HepG2 (cell line): ENCODE data around the gene NOB1. TPM values are rescaled to one million over a fixed set of nuclear protein-coding genes. Genes with fewer than 3 reads are reported as not detected.

ENCODE experiments used
- ARID2 ChIP-seq: sonication (generic); formaldehyde crosslinking; IDR thresholded peaks from 2 replicates; pipeline ENCODE4 v1.8.1; 2022; ENCODE audit warnings: mild to moderate bottlenecking, missing genetic modification reagents, borderline replicate concordance
- ATF1 ChIP-seq: IDR thresholded peaks from 2 replicates; pipeline ENCODE4 v1.6.1; 2016; ENCODE audit warnings: mild to moderate bottlenecking, control low read depth
- EZH2 ChIP-seq: conservative IDR thresholded peaks from 2 replicates; pipeline ENCODE4 v1.6.1; 2012; ENCODE audit warnings: mild to moderate bottlenecking, low read depth, low read length, moderate library complexity
- FOXJ3 ChIP-seq: sonication (generic); formaldehyde crosslinking; IDR thresholded peaks from 2 replicates; pipeline ENCODE4 v1.4.0; 2020; ENCODE audit warnings: missing genetic modification reagents, mild to moderate bottlenecking, borderline replicate concordance
- HHEX ChIP-seq: IDR thresholded peaks from 2 replicates; pipeline ENCODE4 v1.6.1; 2016; ENCODE audit warnings: control low read depth
- KLF13 ChIP-seq: sonication (generic); formaldehyde crosslinking; IDR thresholded peaks from 2 replicates; pipeline ENCODE4 v1.4.0; 2020; ENCODE audit warnings: mild to moderate bottlenecking, missing genetic modification reagents
- MZF1 ChIP-seq: sonication (generic); formaldehyde crosslinking; IDR thresholded peaks from 2 replicates; pipeline ENCODE4 v1.8.1; 2023; ENCODE audit warnings: mild to moderate bottlenecking, missing genetic modification reagents, borderline replicate concordance
- NCOA1 ChIP-seq: sonication (generic); formaldehyde crosslinking; IDR thresholded peaks from 2 replicates; pipeline ENCODE4 v1.9.0; 2021; ENCODE audit warnings: missing genetic modification reagents
- PAX8 ChIP-seq: sonication (generic); formaldehyde crosslinking; IDR thresholded peaks from 2 replicates; pipeline ENCODE4 v1.8.0; 2022; ENCODE audit warnings: mild to moderate bottlenecking, missing genetic modification reagents, borderline replicate concordance
- PCBP1 ChIP-seq: fragments of 200-400 bp; formaldehyde crosslinking; IDR thresholded peaks from 2 replicates; pipeline ENCODE4 v1.6.1; 2017; ENCODE audit warnings: mild to moderate bottlenecking, low read depth, low read length, borderline replicate concordance
- SP4 ChIP-seq: sonication (generic); formaldehyde crosslinking; IDR thresholded peaks from 2 replicates; pipeline ENCODE4 v1.8.1; 2023; ENCODE audit warnings: mild to moderate bottlenecking, missing genetic modification reagents
- ZNF44 ChIP-seq: sonication (generic); formaldehyde crosslinking; IDR thresholded peaks from 2 replicates; pipeline ENCODE4 v1.5.1; 2020; ENCODE audit warnings: mild to moderate bottlenecking, missing genetic modification reagents
- ZSCAN29 ChIP-seq: sonication (generic); formaldehyde crosslinking; conservative IDR thresholded peaks from 2 replicates; pipeline ENCODE4 v1.4.0; 2020; ENCODE audit warnings: mild to moderate bottlenecking, missing genetic modification reagents
- polyA plus RNA-seq, 8 experiments: library from polyadenylated mRNA; depleted of rRNA in 3 of 8; stranded (reverse) in 7 of 8; unstranded in 1 of 8; fragments of >200 nt; fragmentation: Illumina TruSeq in 4 of 8; extraction: Trizol in 4 of 8; gene quantifications; 2 replicates each; pipeline versions ENCODE4 v1.2.1 to v1.2.3, GENCODE V29; 2011 to 2016; ENCODE audit warnings: low read depth in 4 of 8, missing spikeins in 1 of 8, mixed read lengths in 1 of 8; ENCODE audit not compliant: insufficient read depth in 1 of 8
- total RNA-seq, 5 experiments: library from RNA; depleted of rRNA; stranded (reverse); fragments of >200 nt; fragmentation: Illumina TruSeq; extraction: Trizol; gene quantifications; 2 replicates each; pipeline ENCODE4 v1.2.3, GENCODE V29; 2016; ENCODE audit warnings: low read depth in 1 of 5
- TF ChIP-seq, protein P1 (sequence below): IDR thresholded peaks from 2 replicates; pipeline ENCODE4 v1.6.1; 2016; ENCODE audit warnings: mild to moderate bottlenecking, missing biosample characterization, missing genetic modification reagents
- TF ChIP-seq, protein P2 (sequence below): sonication (generic); formaldehyde crosslinking; IDR thresholded peaks from 2 replicates; pipeline ENCODE4 v1.9.0; 2022; ENCODE audit warnings: low read depth, missing genetic modification reagents
- TF ChIP-seq, protein P3 (sequence below): sonication (generic); IDR thresholded peaks from 2 replicates; pipeline ENCODE4 v1.6.1; 2016; ENCODE audit warnings: low read depth, borderline replicate concordance
- TF ChIP-seq, protein P4 (sequence below): sonication (generic); formaldehyde crosslinking; IDR thresholded peaks from 2 replicates; pipeline ENCODE4 v1.4.0; 2020; ENCODE audit warnings: mild to moderate bottlenecking, missing genetic modification reagents
- TF ChIP-seq, protein P5 (sequence below): sonication (generic); formaldehyde crosslinking; IDR thresholded peaks from 2 replicates; pipeline ENCODE4 v1.5.0; 2020; ENCODE audit warnings: missing genetic modification reagents
- TF ChIP-seq, protein P6 (sequence below): sonication (generic); formaldehyde crosslinking; IDR thresholded peaks from 2 replicates; pipeline ENCODE4 v1.4.0; 2020; ENCODE audit warnings: missing genetic modification reagents, borderline replicate concordance

The NOB1 gene
- total and polyA plus RNA-seq, 2 of the 13 experiments (the other 11 are each of a cell fraction or from before 2014, with no cell fraction given), result 47.1 to 162 TPM

- TF ChIP-seq MZF1 (no peak), PAX8 (CRISPR knock-in tag) (no peak), ZNF44 (CRISPR knock-in tag) (no peak; the same call in 1 of the 2 replicates), HHEX (CRISPR knock-in tag) (no peak), FOXJ3 (CRISPR knock-in tag) (no peak; the same call in 1 of the 2 replicates), ZSCAN29 (CRISPR knock-in tag) (peak; percentile 41; the same call in 1 of the 2 replicates), PCBP1 (no peak), SP4 (0 out of 2 replicates have a peak, but pooled peaks have one; percentile 0), NCOA1 (CRISPR knock-in tag) (0 out of 2 replicates have a peak, but pooled peaks have one; percentile 19), ARID2 (CRISPR knock-in tag) (0 out of 2 replicates have a peak, but pooled peaks have one; percentile 45), KLF13 (CRISPR knock-in tag) (no peak), ATF1 (CRISPR knock-in tag) (no peak), EZH2 (no peak)
- TF ChIP-seq, protein P1, sequence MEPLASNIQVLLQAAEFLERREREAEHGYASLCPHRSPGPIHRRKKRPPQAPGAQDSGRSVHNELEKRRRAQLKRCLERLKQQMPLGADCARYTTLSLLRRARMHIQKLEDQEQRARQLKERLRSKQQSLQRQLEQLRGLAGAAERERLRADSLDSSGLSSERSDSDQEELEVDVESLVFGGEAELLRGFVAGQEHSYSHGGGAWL (CRISPR knock-in tag), result peak; percentile 71; the same call in 1 of the 2 replicates
- TF ChIP-seq, protein P2, sequence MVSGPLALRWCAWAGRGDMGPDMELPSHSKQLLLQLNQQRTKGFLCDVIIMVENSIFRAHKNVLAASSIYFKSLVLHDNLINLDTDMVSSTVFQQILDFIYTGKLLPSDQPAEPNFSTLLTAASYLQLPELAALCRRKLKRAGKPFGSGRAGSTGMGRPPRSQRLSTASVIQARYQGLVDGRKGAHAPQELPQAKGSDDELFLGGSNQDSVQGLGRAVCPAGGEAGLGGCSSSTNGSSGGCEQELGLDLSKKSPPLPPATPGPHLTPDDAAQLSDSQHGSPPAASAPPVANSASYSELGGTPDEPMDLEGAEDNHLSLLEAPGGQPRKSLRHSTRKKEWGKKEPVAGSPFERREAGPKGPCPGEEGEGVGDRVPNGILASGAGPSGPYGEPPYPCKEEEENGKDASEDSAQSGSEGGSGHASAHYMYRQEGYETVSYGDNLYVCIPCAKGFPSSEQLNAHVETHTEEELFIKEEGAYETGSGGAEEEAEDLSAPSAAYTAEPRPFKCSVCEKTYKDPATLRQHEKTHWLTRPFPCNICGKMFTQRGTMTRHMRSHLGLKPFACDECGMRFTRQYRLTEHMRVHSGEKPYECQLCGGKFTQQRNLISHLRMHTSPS, result peak; percentile 97
- TF ChIP-seq, protein P3, sequence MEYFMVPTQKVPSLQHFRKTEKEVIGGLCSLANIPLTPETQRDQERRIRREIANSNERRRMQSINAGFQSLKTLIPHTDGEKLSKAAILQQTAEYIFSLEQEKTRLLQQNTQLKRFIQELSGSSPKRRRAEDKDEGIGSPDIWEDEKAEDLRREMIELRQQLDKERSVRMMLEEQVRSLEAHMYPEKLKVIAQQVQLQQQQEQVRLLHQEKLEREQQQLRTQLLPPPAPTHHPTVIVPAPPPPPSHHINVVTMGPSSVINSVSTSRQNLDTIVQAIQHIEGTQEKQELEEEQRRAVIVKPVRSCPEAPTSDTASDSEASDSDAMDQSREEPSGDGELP, result no peak
- TF ChIP-seq, protein P4, sequence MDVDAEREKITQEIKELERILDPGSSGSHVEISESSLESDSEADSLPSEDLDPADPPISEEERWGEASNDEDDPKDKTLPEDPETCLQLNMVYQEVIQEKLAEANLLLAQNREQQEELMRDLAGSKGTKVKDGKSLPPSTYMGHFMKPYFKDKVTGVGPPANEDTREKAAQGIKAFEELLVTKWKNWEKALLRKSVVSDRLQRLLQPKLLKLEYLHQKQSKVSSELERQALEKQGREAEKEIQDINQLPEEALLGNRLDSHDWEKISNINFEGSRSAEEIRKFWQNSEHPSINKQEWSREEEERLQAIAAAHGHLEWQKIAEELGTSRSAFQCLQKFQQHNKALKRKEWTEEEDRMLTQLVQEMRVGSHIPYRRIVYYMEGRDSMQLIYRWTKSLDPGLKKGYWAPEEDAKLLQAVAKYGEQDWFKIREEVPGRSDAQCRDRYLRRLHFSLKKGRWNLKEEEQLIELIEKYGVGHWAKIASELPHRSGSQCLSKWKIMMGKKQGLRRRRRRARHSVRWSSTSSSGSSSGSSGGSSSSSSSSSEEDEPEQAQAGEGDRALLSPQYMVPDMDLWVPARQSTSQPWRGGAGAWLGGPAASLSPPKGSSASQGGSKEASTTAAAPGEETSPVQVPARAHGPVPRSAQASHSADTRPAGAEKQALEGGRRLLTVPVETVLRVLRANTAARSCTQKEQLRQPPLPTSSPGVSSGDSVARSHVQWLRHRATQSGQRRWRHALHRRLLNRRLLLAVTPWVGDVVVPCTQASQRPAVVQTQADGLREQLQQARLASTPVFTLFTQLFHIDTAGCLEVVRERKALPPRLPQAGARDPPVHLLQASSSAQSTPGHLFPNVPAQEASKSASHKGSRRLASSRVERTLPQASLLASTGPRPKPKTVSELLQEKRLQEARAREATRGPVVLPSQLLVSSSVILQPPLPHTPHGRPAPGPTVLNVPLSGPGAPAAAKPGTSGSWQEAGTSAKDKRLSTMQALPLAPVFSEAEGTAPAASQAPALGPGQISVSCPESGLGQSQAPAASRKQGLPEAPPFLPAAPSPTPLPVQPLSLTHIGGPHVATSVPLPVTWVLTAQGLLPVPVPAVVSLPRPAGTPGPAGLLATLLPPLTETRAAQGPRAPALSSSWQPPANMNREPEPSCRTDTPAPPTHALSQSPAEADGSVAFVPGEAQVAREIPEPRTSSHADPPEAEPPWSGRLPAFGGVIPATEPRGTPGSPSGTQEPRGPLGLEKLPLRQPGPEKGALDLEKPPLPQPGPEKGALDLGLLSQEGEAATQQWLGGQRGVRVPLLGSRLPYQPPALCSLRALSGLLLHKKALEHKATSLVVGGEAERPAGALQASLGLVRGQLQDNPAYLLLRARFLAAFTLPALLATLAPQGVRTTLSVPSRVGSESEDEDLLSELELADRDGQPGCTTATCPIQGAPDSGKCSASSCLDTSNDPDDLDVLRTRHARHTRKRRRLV (CRISPR knock-in tag), result no peak
- TF ChIP-seq, protein P5, sequence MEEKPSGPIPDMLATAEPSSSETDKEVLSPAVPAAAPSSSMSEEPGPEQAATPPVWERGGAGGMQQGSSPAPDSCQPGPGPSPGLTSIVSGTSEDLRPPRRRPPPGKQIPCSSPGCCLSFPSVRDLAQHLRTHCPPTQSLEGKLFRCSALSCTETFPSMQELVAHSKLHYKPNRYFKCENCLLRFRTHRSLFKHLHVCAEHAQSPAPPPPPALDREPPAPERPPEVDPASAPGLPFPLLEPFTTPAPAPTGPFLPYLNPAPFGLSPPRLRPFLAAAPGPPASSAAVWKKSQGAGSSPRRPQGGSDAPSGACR (CRISPR knock-in tag), result no peak
- TF ChIP-seq, protein P6, sequence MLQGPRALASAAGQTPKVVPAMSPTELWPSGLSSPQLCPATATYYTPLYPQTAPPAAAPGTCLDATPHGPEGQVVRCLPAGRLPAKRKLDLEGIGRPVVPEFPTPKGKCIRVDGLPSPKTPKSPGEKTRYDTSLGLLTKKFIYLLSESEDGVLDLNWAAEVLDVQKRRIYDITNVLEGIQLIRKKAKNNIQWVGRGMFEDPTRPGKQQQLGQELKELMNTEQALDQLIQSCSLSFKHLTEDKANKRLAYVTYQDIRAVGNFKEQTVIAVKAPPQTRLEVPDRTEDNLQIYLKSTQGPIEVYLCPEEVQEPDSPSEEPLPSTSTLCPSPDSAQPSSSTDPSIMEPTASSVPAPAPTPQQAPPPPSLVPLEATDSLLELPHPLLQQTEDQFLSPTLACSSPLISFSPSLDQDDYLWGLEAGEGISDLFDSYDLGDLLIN (CRISPR knock-in tag), result no peak
These were observed 28.2 kb downstream of the NOB1 start, which contains the start of gene NQO1 (continued) for GRCh38 chr16:69726313-69727060.
